Sciatic nerve (tissue), 2 donors: ENCODE measurements around the gene SPINK9. TPM values are rescaled to one million over a fixed set of nuclear protein-coding genes. Genes with fewer than 3 reads are reported as not detected.
"Not testable (repeated sequence)": the region's sequence is repeated elsewhere in the genome, so short reads cannot be mapped to it uniquely, and the experiment has no call there.

Source experiments
- ATAC-seq: fragments of 200-7000 bp; cut with Tn5 transposase; one replicate; pipeline ENCODE4 v1.9.1; 2020; ENCODE audit warnings: mild to moderate bottlenecking, moderate library complexity
- DNase-seq: peaks from one replicate; pipeline ENCODE4 v3.0.0-alpha.2; 2020; ENCODE audit warnings: low spot score
- intact Hi-C: fragments of 100-400 bp; cut with DNase I; formaldehyde crosslinking; loops from one replicate; pipeline ENCODE4 v1.14.2; 2022
- total RNA-seq: library from RNA; stranded (reverse); fragmentation: NEBNext Ultra II Directional; extraction: Animal tissue kit (Norgen Biotek cat#: 25700); gene quantifications from one replicate; pipeline ENCODE4 v1.2.1, GENCODE V29; 2021
- donor health status: DM: no; HTN: no; CAD: no.
- donor health status: DM: no; HTN: no; CAD: no.

SPINK9 gene, protein sequence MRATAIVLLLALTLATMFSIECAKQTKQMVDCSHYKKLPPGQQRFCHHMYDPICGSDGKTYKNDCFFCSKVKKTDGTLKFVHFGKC
- not detected for total RNA-seq

DNA sequence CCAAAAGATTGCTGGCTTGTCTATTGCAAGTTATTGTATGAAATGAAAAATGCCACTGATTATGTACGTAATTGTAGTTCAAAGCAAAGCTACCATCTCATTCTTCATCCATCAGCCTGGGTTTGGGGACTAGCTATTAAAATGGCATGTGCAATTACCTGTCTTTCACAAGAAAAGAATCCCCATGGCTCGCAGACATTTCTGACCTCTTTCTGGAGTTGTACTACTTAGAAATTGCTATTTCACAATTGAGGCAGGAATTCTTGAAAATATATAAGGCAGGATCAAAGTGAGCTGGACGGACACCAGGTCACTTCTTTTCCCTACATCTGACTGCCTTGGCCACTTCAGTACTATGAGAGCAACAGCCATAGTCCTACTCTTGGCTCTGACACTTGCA, at the start of gene SPINK9:
SPINK9 (plus strand) TSS at position 301 of the 400 bp plus-strand sequence; CDS start at position 356, 55 bp downstream.
- DNase-seq (no peak), ATAC-seq (no peak)
- intact Hi-C loops: no loop called here

DNA sequence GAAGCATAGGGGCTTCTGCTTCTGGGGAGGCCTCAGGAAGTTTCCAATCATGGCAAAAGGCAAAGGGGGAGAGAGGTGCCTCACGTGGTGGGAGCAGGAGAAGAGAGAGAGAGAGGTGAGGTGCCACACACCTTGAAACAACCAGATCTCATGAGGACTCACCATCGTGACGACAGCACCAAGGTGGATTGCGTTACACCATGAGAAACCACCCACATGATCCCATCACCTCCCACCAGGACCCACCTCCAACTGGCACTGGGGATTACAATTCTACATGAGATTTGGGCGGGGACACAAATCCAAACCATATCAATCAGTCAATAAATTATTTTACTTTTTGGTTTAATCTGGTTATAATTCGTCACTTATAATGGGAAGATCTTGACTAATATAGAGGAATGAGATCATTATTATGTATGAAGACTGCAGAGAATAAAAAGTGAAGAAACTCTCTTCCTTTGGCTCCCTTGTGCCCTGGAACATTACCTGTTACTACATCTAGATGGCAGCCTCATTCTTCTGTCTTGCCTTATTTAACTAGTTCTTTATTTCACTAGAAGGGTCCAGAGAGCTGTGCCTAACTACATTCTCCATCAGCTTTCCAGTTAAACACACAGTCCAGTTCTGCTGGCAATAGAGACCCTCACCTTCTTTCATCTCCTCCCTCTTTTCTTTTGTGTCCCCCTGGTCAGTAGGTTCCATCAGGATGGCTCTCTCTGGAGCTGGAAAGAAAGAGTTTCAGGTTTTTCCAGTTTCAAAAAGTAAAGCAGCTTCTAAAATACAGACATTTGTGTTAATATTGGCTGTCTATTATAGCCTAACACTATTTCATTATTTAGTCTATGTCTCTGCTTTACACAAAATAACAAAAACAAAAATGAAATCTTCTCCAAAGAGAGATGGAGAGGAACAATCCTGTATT, 44.8 kb upstream of the SPINK9 start:
- intact Hi-C loops: no loop called here
- no peak for DNase-seq
- no peak for ATAC-seq

DNA sequence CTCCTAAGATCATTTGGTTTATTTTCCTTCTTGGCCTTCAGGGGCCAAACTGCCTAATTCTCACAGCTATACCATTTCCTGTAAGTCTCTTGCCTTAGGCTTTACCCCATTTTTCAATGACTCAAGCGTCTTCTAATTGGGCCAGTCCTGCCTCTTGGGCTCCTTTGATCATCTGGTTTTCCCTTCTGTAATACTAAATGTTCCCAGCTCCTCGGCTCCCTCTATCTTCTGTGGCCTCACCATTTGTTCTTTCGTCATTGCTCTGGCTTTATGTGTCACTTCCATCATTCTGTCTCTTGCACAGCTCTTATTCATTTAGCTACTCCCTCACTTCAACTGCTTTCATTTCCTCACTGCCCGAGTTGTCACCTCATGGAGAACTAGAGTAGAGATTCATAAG, 37.6 kb upstream of the SPINK9 start:
- intact Hi-C loops: no loop called here
- ATAC-seq: no peak

DNA sequence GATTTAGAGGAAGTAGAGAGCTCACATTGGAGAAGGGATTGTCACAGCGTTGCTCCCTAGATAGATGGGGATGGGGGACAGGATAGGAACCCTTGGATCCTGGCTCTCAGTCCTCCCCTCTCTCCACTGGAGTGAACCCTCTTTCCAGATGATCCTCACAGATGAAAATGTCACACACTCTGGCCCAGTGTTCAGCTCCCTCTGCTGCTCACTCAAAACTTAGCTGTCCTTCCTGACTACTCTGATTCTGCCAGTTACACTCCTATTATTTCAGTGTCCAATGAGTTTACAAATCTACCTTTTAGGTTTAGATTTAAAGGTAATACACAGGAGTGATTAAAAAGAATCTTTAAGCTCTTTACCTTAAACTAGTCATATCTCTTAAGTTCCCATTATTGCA, 28.9 kb upstream of the SPINK9 start:
- DNase-seq (no peak), ATAC-seq (no peak)
- intact Hi-C loops: no loop called here

More for the DNA sequence above, 37.6 kb upstream of the SPINK9 start:
- DNase-seq: no peak

DNA sequence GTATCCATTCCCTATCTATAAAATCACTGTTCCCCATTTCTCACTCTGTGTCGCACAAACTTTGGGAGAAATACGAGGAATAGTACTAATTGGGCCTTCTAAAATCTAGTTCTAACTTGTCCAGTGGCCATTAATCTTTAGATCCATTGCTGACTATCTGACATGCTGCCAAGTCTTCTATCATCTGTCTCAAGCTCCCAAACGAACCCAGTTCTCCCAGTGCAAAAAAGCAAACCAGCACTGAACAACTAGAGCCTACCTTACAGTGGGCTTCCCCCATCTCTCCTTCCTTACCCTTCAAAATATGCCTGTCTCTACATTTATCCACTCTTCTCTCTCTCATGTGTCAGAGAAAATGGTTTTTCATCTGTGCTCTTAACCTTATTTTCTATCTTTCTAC, 26.3 kb upstream of the SPINK9 start:
- no peak for DNase-seq
- ATAC-seq: no peak
- intact Hi-C loops: no loop called here

DNA sequence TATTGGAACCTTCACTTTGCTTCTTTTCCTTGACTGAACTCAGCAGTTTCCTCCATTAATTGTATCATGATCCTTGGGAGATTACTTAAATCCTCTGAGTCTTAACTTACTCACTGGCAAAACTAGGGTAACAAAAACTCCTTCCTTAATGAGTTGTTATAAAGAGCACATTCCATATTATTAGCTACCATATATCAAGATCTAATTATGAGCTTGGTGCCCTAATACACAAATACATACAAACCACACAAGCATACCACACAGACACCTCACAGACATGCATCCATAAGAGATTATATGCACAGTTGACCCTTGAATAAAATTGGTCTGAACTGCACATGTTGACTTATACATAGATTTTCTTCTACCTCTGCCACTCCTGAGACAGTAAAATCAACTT, 25.6 kb upstream of the SPINK9 start:
- intact Hi-C loops: no loop called here
- ATAC-seq (no peak), DNase-seq (no peak)

DNA sequence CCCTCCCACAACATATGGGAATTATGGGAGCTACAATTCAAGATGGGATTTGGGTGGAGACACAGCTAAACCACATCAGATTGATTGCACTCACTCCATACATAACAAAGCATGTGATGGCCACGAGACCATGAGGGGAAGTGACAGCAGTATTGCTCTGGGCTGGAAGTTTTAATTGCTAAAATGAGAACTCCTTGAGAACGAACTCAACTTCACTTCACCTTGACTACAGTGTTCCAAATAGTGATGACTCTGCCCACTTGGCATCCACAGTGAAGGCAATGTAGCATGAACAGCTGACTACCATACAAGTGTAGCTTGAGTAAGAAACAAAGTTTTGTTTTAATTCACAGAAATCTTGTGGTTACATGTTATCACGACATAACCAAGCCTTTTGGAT, 23.9 kb upstream of the SPINK9 start:
- intact Hi-C loops: no loop called here
- ATAC-seq (no peak), DNase-seq (no peak)

DNA sequence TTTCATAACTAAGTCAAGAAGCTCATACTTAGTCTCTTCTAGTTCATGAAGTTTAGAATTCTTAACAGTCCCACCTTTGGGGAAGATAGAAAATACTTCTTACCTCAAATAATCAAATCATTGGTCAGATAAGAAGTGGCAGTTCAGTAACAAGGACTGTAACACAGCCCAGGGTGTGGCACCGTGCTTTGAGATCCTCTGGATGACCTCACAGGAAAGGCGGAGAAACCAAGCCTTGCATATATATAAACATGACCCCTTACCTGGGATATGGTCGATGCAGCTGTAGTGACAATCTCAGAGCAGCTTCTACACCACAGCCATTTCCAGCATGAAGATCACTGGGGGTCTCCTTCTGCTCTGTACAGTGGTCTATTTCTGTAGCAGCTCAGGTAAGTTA, 23.2 kb upstream of the SPINK9 start, which contains the start of gene SPINK7:
SPINK7 (plus strand) TSS at position 271 of the 400 bp plus-strand sequence; CDS start at position 332, 61 bp downstream.
- intact Hi-C loops: no loop called here
- DNase-seq (no peak), ATAC-seq (no peak)

DNA sequence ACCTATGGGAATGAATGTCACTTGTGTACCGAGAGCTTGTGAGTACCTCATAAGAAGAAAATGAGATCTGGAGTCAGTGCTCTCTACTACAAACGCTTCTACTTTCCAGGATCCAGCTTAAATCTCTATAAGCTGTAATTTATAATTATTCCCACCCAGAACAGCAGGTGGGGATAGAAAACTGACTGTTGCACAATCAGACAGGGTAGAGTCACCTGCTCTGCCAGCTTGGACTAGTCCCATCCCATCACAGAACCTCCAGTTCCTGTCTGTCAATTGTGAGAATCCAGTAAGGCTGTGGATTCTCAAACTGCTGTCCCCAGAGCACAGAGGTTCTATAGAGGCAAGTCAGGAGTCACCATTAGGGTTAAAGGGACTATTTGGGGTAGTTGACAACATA, 21.2 kb upstream of the SPINK9 start:
- no peak for DNase-seq

DNA sequence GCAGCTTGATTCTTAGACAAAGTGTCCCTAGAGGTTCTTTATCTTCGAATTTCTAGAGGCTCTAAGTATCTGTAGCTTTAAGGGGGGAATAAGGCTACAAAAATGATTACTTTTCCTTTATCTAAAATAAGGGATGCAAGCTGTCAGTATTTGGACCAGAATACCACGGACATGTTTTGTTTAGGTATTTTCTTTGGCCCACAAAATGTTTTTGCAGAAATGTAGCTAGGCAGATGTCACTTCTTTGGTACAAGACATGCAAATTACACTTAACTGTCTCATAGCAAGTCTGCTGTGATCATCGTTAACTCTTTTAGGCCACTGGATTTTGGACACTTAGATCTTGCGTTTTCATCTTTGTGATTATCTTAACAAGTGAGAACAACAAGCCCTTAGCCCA, 20.6 kb upstream of the SPINK9 start:
- no peak for ATAC-seq
- intact Hi-C loops: no loop called here
- DNase-seq: no peak

More for the DNA sequence above, 21.2 kb upstream of the SPINK9 start:
- intact Hi-C loops: no loop called here
- no peak for ATAC-seq

DNA sequence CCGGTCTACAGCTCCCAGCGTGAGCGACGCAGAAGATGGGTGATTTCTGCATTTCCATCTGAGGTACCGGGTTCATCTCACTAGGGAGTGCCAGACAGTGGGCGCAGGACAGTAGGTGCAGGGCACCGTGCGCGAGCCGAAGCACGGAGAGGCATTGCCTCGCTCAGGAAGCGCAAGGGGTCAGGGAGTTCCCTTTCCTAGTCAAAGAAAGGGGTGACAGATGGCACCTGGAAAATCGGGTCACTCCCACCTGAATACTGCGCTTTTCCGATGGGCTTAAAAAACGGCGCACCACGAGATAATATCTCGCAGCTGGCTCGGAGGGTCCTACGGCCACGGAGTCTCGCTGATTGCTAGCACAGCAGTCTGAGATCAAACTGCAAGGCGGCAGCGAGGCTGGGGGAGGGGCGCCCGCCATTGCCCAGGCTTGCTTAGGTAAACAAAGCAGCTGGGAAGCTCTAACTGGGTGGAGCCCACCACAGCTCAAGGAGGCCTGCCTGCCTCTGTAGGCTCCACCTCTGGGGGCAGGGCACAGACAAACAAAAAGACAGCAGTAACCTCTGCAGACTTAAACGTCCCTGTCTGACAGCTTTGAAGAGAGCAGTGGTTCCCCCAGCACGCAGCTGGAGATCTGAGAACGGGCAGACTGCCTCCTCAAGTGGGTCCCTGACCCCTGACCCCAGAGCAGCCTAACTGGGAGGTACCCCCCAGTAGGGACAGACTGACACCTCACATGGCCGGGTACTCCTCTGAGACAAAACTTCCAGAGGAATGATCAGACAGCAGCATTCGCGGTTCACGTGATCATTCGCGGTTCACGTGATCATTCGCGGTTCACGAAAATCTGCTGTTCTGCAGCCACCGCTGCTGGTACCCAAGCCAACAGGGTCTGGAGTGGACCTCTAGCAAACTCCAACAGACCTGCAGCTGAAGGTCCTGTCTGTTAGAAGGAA, 15.1 kb upstream of the SPINK9 start:
- ATAC-seq: not testable (repeated sequence)

DNA sequence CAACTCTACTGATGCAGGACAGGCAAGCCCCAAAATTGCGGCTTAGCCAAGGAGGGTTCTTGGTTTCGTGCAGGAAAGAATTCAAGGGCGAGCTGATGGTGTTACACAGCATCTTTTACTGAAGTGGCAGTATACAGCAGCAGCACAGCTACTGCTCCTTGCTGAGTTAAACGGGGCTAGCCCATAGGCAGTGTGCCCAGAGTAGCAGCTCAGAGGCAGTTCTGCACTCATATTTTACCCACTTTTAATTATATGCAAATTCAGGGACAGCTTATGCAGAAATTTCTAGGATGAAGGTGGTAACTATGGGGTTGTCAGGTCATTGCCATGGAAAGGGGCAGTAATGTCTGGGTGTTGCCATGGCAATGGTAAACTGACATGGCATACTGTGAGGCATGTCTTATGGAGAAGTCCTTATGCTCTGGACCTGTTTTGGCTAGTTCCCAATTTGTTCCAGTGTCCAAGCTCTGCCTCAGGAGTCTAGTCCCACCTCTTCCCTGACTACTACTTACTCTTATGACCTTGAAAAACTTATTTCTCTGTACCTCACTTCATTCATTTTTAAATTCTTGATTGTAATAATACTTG, 2.0 kb upstream of the SPINK9 start:
- DNase-seq: no peak
- ATAC-seq: no peak
- intact Hi-C loops: no loop called here

More for the DNA sequence above, 15.1 kb upstream of the SPINK9 start:
- intact Hi-C loops, DNase-seq: not testable (repeated sequence)

DNA sequence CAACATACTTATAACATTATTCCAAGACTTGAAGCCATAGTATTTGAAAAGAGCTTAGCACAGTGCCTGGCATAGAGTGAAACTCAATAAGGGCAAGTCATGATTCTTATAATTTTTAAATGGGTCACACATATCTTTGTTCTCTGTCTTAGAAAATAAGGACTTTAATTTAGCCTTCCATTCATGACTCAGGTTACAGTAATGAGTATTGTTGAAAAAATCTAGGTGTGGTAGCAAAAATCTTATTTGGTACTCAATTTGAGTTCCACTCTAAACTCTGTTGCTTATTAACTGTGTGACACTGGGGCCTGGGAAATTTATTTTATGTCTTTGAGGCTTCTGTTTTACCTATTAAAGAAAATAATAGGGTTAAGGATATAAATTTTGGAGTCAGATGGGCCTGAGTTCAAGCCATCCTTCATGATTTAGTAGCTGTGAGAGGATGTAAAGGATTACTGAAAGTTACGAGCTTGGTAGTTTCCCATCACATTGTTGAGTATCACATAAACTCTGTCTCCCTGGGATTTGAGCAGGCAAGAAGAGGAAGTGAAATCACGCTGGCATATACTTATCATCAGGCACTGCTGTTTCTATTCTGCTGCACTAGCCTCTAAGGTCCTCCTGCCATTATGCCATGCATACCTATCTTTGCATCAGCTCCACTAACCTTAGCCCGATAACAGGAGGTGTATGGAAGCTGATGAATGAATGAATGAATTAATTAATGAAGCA, 1.5 kb downstream of the SPINK9 start:
- ATAC-seq: no peak
- intact Hi-C loops: no loop called here
- no peak for DNase-seq

DNA sequence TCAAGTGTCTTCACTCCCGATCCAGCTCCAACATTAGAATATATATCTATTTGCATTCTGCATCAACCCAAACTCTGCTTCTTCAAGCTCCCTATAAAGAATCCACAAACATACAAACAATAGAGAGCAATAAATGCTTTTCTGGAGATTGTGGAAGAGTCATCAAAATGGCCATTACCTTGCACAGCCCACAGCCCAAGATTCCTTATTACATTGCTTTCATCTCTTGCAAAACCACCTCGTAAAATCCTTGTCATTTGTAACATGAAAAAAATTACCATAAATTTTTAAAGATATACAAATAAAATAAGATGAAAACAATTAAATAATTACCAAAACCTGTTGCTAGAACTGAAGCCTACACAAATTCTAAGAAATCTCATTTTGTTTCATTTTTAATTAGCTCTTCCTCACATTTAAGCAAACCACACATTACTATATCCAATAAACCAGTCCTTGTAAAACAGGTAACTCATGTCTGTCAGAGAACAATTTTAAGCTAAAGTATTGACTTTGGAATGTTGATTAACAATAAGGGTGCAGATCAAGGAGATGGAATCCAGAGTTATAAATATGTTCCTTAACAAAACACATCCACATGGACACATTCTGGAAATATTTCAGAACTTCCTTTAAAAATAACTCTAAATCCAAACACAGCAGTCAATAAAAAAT, 7.1 kb downstream of the SPINK9 start:
- no peak for DNase-seq
- no peak for ATAC-seq
- intact Hi-C loops: no loop called here

DNA sequence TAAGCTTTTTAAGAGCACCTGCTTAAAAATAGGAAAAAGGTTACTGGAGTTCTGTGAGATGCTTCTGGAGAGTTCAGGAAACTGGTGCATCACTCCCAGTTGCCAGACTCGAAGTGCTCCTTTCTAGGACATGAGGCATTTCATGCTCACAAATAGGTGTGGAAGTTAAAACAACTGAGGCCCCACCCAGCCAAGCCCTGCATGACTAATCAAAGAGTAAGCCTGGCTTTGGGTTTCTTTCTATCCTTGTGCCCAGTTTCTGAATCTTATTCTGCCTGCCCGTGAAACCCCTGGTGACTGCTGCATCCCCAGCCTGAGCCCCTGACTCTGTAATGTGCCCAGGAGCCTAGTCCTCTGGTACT, 7.7 kb downstream of the SPINK9 start:
- no peak for DNase-seq
- no peak for ATAC-seq
- intact Hi-C loops: no loop called here

DNA sequence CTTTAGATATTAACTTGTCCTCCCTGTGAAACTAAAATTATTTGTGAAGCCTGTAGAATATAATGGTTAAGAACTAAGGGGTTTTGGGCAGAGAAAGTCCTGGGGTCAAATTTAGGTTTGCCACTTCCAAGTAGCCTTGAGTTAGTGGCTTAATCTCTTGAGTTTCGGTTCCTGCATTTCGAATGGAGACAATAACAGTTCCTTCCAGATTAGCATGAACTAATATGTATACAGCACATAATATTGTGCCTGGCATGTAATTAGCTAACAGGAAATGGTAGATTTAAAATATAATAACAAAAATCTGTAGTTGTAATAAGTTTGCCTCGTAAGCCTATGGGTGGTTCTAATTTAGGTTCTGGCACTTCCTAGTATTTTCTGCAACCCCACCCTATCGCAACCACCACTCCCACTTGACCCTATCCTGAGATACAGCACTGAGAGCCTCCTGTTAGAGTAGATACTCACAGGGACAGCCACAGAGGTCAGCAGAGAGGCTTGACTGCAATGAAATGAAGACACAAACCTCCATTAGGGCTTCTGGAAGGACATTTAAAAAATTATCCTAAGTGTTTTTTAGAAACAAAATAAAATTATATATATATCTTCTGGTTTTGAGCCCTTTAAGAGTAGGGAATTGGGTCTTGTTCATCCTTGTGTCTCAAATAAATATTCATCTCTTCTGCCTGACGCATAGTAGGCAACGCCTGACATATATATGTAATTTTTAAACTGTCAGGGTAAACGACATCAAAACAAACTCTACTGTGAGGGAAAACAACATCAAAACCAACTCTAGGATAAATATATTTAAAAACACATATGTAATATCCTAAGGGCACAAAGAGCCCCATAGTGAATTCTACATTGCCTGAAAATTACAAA, 8.5 kb downstream of the SPINK9 start:
- intact Hi-C loops: no loop called here
- ATAC-seq: no peak

DNA sequence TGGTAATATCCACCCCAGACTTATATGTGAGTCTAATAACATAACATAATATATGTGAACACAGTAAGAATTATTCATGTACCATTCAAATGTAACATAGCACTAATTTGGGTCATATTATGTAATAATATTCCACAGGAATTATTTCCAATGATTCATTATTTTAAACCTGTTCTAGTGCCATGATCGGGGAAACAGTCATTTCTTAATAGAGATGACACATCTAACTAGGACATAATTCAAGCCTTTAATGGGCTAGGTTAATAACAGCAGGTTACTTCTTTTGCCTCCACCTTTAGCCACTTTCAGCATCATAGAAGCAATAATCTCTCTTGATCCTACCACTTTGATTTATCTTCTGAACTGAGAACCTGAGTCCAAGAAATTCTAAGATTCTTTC, 12.3 kb downstream of the SPINK9 start:
- intact Hi-C loops: no loop called here
- ATAC-seq (no peak), DNase-seq (no peak)

More for the DNA sequence above, 8.5 kb downstream of the SPINK9 start:
- no peak for DNase-seq
